Amygdala (tissue), 56 donors: ENCODE data around the gene MACROD1.

ENCODE experiments used
- DNase-seq, 56 donors: peaks; one replicate each; lab custom pipeline; 2025; lab: John Stamatoyannopoulos, UW

Gene MACROD1

GRCh38 chr11:64028398-64029115, 137.4 kb downstream of the MACROD1 start:
- peak in 15 of 56 donors; percentile 11 to 62 (median 28) for DNase-seq

- no peak for DNase-seq
Observed at GRCh38 chr11:64027651-64028397, 138.1 kb downstream of the MACROD1 start.

- no peak for DNase-seq
Observed at GRCh38 chr11:64026575-64027205, 139.2 kb downstream of the MACROD1 start.

GRCh38 chr11:64025205-64025604, 140.7 kb downstream of the MACROD1 start:
- no peak for DNase-seq

DNA sequence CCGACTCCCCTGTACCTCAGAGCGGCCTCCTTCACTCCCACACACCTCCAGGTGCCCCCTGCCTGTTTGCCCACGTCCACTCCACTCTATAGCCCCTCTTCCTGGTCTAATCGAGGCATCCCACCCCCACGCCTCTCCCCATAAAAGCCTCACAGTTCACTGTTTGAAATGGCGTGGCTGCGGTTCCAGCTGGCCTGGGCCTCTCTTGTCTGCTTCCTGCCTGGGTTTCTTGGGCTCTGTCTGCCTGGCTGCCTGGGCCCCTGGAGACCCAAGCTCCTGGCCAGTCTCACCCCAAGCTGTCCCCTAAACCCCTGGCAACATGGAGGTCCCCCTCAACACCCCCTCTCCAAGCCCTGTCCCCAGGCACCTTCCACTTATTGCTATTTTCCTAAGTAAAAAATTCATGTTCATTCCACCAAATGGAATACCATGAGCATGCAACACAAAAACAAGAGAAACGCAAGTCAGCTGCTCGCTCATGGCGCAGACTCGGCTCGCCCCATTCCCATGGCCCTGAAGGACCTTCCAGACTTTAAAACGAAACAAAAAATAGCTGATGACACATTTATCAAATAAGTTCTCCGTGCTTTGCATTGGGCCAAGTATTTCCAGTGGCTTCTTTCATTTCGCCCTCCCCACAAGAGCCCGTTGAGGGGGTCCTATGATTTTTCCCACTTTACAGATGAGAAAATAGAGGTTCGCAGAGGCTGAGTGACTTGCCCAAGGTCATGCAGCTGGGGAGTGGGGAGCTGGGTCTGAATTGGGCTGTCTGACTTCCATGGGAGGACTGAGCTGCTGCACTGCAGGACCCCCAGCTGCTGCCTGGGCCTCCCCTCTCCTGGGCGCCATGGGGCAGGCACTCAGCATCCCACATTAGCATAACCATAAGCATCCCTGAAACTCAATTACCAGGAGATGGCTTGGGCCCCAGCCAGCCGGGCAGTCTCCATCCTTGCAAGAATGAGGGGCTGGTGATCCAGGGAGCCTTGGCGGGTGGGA, 141.9 kb downstream of the MACROD1 start:
- DNase-seq: no peak

GRCh38 chr11:64022125-64022784, 143.7 kb downstream of the MACROD1 start:
- DNase-seq: no peak

GRCh38 chr11:64021757-64022093, 144.2 kb downstream of the MACROD1 start:
- no peak for DNase-seq

GRCh38 chr11:64020976-64021756, 144.7 kb downstream of the MACROD1 start:
- no peak for DNase-seq

GRCh38 chr11:64019106-64020037, 146.5 kb downstream of the MACROD1 start:
- DNase-seq: no peak

DNA sequence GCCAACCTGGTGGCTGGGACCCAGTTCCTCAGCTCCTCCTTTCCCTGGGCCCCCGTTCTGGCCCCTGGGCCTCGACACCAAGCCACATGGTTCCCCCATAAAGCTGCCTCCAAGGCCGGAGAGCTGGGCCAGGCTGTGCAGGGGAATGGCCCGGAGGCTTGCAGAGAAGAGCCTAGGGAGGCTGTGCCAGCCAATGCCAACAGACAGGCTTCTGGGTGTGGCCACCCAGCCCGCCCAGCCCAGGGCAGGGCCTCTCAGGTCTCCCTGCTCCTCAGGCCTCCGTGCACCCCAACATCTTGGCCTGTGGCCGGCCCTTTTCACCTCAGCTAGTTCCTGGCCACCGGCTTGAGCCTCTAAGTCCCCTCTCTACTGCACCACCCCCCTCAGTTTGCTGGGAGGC, 147.6 kb downstream of the MACROD1 start:
- DNase-seq: no peak

GRCh38 chr11:64017945-64018224, 148.0 kb downstream of the MACROD1 start:
- DNase-seq: no peak

GRCh38 chr11:64015935-64016845, 149.7 kb downstream of the MACROD1 start:
- peak in 14 of 56 donors; percentile 22 to 52 (median 38) for DNase-seq

DNA sequence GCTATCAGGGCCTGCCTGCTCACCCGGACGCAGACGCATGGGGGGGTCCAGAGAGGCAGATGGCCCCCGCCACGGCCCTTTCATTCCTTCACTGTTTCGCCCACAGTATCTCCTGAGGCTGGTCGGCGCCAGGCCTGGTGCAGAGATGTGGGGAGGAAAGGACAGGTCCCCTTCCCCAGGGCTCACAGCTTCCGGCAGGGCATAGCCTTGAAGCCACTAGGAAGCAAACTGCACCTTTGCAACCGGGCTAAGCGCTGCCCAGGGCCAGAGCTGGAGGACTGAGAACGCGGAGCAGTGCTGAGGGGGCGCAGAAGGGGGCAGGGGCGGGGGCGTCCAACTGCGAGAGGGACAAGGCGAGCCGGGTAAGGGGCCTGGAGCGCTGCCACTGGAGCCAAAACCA, 150.4 kb downstream of the MACROD1 start:
- no peak for DNase-seq

- no peak for DNase-seq
Observed at GRCh38 chr11:64014356-64014755, 151.6 kb downstream of the MACROD1 start.

DNA sequence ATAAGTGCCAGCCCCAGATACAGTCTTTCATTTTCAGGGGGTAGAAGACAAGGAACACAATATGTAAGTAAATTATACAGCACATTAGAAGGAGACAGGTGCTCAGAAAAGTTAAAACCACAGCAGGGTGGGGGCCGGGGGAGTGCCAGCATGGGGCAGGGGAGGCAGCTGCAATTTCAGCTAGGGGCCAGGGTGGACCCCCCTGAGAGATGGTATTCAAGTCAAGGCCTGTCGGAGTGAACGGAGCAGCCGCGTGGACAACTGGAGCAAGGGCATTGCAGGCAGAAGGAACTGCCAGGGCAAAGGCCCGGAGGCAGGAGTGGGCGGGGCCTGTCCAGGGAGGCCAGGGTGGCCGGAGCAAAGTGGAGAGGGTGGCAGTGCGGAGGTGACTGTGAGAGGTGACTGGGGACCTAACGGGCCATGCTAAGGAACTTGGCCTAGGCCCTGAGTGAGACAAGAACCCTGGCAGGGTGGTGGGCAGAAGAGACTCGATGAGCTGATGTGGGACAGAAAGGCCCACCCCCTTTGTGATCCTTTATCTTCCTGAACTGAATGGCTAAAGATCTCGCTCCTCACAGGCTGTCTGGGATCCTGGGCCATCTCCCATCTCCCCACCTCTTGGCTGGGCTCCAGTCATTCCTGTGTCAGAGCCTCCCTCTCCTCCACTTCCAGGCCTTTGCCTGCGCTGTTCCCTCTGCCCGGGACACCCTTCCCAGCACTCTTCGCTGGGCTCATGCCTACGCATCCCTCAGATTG, 152.6 kb downstream of the MACROD1 start:
- no peak for DNase-seq

GRCh38 chr11:64011371-64011770, 154.5 kb downstream of the MACROD1 start:
- DNase-seq: no peak
